ENCODE data around the gene TCAF1.
A peak's percentile ranks its signal among the peaks of the same experiment; 100 is the strongest.
"Not testable (repeated sequence)": the region's sequence is repeated elsewhere in the genome, so short reads cannot be mapped to it uniquely, and the experiment has no call there.

Gene TCAF1

GRCh38 chr7:143849785-143850479 lies 52.0 kb downstream of the TCAF1 start:
- Histone ChIP-seq H3K27me3 (ENCODE audit: insufficient read depth, poor library complexity, severe bottlenecking) (peaks cover 2% of the 10 kb centered on the region), H3K27ac (replicated peaks) (no peak overlapping the region), H3K4me3 (replicated peaks; ENCODE audit: insufficient read depth, low read length) (no peak overlapping the region)
- no peak for DNase-seq (ENCODE audit: low read depth in 1 of 2, low spot score in 1 of 2)
- TF ChIP-seq REST (IDR thresholded peaks at IDR 0.05; ENCODE audit: insufficient replicate concordance, low read depth) (no peak), POLR2AphosphoS5 (IDR thresholded peaks at IDR 0.05; ENCODE audit: low read depth) (no peak), GABPA (IDR thresholded peaks at IDR 0.05; ENCODE audit: low read depth) (no peak), CTCF (IDR thresholded peaks at IDR 0.05; ENCODE audit: insufficient read depth, low read length) (no peak), SPI1 (IDR thresholded peaks at IDR 0.05; ENCODE audit: borderline replicate concordance, low read depth) (peak; percentile 87)

- no peak overlapping the region for H3K4me3 ChIP-seq (replicated peaks; ENCODE audit: insufficient read depth, low read length)
- DNase-seq (ENCODE audit: low read depth in 1 of 2, low spot score in 1 of 2), result no peak
- peaks cover 4% of the 10 kb centered on the region for H3K27me3 ChIP-seq (ENCODE audit: insufficient read depth, poor library complexity, severe bottlenecking)
- no peak overlapping the region for H3K27ac ChIP-seq (replicated peaks)
- TF ChIP-seq SPI1 (IDR thresholded peaks at IDR 0.05; ENCODE audit: borderline replicate concordance, low read depth) (no peak), GABPA (IDR thresholded peaks at IDR 0.05; ENCODE audit: low read depth) (no peak)
Observed at GRCh38 chr7:143848192-143848591, 53.8 kb downstream of the TCAF1 start.

- DNase-seq (ENCODE audit: low read depth in 1 of 2, low spot score in 1 of 2), result no peak
- no peak overlapping the region for H3K4me3 ChIP-seq (replicated peaks; ENCODE audit: insufficient read depth, low read length)
- TF ChIP-seq REST (IDR thresholded peaks at IDR 0.05; ENCODE audit: insufficient replicate concordance, low read depth) (no peak), CTCF (IDR thresholded peaks at IDR 0.05; ENCODE audit: insufficient read depth, low read length) (no peak), POLR2AphosphoS5 (IDR thresholded peaks at IDR 0.05; ENCODE audit: low read depth) (no peak), SPI1 (IDR thresholded peaks at IDR 0.05; ENCODE audit: borderline replicate concordance, low read depth) (no peak), GABPA (IDR thresholded peaks at IDR 0.05; ENCODE audit: low read depth) (no peak)
- no peak overlapping the region for H3K27ac ChIP-seq (replicated peaks)
- H3K27me3 ChIP-seq (ENCODE audit: insufficient read depth, poor library complexity, severe bottlenecking), result peaks cover 4% of the 10 kb centered on the region
Observed at GRCh38 chr7:143846692-143847091, 55.3 kb downstream of the TCAF1 start.

GRCh38 chr7:143841696-143842095 lies 60.3 kb downstream of the TCAF1 start:
- not testable (repeated sequence) for H3K27me3 ChIP-seq (ENCODE audit: insufficient read depth, poor library complexity, severe bottlenecking); H3K27ac ChIP-seq (replicated peaks); H3K4me3 ChIP-seq (replicated peaks; ENCODE audit: insufficient read depth, low read length); DNase-seq (ENCODE audit: low read depth in 1 of 2, low spot score in 1 of 2)

- not testable (repeated sequence) for H3K27me3 ChIP-seq (ENCODE audit: insufficient read depth, poor library complexity, severe bottlenecking); H3K4me3 ChIP-seq (replicated peaks; ENCODE audit: insufficient read depth, low read length); DNase-seq (ENCODE audit: low read depth in 1 of 2, low spot score in 1 of 2); H3K27ac ChIP-seq (replicated peaks)
Observed at GRCh38 chr7:143840062-143840461, 61.9 kb downstream of the TCAF1 start.

GRCh38 chr7:143837223-143837622 lies 64.8 kb downstream of the TCAF1 start:
- not testable (repeated sequence) for H3K27ac ChIP-seq (replicated peaks); H3K27me3 ChIP-seq (ENCODE audit: insufficient read depth, poor library complexity, severe bottlenecking)
- peak in 1 of 2 experiments; percentile 82 for DNase-seq (ENCODE audit: low read depth in 1 of 2, low spot score in 1 of 2)
- H3K4me3 ChIP-seq (replicated peaks; ENCODE audit: insufficient read depth, low read length), result peak overlapping the region; percentile 21; the same call in 1 of the 2 replicates

- DNase-seq (ENCODE audit: low read depth in 1 of 2, low spot score in 1 of 2), result peak in 1 of 2 experiments; percentile 87
- H3K27me3 ChIP-seq (ENCODE audit: insufficient read depth, poor library complexity, severe bottlenecking); H3K27ac ChIP-seq (replicated peaks): not testable (repeated sequence)
- H3K4me3 ChIP-seq (replicated peaks; ENCODE audit: insufficient read depth, low read length), result peak overlapping the region; percentile 45
Observed at GRCh38 chr7:143836622-143837021, 65.4 kb downstream of the TCAF1 start.

GRCh38 chr7:143836088-143836487 lies 65.9 kb downstream of the TCAF1 start:
- not testable (repeated sequence) for H3K27ac ChIP-seq (replicated peaks); DNase-seq (ENCODE audit: low read depth in 1 of 2, low spot score in 1 of 2); H3K4me3 ChIP-seq (replicated peaks; ENCODE audit: insufficient read depth, low read length); H3K27me3 ChIP-seq (ENCODE audit: insufficient read depth, poor library complexity, severe bottlenecking)

GRCh38 chr7:143826578-143826977 lies 75.4 kb downstream of the TCAF1 start:
- not testable (repeated sequence) for H3K4me3 ChIP-seq (replicated peaks; ENCODE audit: insufficient read depth, low read length); H3K27me3 ChIP-seq (ENCODE audit: insufficient read depth, poor library complexity, severe bottlenecking); H3K27ac ChIP-seq (replicated peaks); DNase-seq (ENCODE audit: low read depth in 1 of 2, low spot score in 1 of 2)
